HG03159 (cell line): Measurements from ENCODE around the gene PSMA2.

Experiments
- ATAC-seq: cut with Tn5 transposase; IDR thresholded peaks from one replicate; pipeline ENCODE4 v1.9.1; 2021; ENCODE audit warnings: mild to moderate bottlenecking, moderate library complexity; ENCODE audit not compliant: unreplicated experiment

The PSMA2 gene

DNA sequence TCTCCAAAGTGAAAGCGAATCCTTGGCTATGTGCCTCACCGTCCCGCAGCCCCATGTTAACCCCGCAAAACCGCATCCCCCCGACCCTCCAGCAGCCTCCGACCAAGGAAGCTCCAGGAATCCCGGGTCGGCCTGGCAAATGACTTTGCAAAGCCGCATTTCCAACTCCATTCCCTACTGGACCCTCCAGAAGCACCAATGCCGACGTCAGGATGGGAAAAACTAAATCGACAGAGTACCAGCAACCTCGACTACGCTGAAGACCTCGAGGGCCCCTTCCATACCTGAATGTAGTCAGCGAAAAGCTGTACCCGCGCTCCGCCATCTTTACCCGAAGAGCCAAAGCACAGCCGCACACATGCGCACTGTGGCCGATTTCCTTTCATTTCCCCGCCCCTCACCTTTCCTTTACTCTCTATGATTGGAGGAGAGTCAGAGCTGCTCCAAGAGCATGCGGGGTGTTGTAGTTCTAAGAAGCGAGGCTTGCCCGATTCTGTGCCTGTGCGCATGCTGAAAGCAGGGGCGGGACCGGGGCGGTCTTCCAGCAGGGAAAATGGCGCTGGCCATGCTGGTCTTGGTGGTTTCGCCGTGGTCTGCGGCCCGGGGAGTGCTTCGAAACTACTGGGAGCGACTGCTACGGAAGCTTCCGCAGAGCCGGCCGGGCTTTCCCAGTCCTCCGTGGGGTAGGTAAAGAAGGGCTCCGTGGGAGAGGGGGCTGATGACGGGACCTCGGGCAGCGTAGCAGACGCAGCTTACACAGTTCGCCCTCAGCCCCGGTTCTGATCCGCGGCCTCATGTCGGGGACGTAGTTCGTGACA is at the start of gene PSMA2, which contains the start of gene MRPL32:
TSS of gene PSMA2 (minus strand) at position 341 of the 818 bp plus-strand sequence. CDS start at position 325, 16 bp downstream.
TSS of gene MRPL32 (plus strand) at position 543 of the 818 bp plus-strand sequence. CDS start at position 554, 11 bp downstream.
- peak; percentile 99 for ATAC-seq

DNA sequence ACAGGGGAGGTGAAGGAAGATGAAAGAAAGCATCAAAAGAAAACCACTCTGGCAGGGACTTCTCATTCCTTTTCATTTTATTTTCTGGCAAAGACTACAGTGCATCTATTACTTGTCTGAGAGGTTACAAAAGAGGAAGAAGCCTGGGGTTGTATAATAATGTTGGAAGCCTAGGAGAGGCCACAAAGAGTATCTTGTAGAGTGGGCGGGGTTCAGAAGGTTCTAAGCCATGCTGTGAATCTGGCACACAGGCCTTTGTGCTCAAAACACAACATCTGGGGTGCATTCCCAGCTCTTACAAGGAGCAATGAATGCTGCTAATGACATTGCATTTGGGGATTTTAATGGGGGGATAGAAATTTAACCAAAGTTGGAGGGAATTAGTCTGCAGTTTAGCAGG is 49.6 kb upstream of the PSMA2 start:
- no peak for ATAC-seq

DNA sequence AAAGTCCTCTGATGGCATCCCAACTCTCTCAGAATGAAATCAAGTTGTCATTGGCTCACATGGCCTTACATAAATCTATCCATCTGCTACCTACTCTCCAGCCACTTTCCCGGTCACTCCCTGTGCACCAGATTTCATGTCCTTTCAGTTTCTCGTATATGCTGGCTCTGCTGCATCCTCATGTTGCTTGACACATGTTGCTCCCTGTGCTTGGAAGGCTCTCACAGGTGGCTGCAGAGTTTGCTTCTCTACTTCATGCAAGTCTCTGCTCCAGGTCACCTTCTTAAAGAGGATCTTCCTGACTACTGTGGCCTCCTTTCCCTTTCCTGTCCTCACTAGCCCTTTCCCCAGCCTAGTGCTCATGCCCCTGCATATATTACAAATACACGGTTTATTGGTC is 48.5 kb upstream of the PSMA2 start:
- ATAC-seq = no peak

DNA sequence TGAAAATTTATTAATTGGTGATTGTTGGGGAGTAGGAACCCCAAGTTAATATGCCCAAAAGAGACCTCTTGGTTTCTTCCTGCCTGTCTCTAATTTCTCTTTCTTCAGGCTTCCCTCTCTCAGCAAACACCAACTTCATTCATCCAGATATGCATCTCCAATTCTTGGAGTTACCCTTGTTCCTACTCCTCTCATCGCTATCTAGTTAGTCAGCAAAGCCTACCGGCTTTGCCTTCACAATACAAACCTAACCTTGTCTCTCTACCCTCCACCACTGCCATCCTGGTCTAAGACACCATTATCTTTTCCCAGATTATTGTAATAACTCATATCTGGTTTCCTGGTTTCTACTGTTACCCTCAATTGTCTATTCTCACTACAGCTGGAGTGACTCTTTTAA is 48.1 kb upstream of the PSMA2 start:
- no peak for ATAC-seq

DNA sequence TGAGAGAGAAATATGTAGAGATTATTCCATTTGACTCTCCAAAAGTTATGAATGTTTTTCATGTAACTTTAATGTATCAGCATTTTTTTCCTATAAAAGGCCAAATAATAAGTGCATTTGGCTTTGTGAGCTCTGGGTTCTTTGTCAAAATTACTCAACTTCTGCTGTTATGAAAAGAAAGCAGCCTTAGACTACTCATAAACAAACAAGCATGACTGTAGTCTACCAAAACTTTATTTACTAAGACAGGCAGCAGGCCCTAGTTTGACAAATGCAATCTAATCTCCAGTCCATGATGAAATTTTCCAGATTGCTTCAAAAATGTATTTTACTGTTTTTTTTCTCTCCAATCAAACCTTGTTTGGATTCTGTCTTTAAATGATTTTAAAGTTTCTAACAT is 46.5 kb upstream of the PSMA2 start:
- no peak for ATAC-seq

DNA sequence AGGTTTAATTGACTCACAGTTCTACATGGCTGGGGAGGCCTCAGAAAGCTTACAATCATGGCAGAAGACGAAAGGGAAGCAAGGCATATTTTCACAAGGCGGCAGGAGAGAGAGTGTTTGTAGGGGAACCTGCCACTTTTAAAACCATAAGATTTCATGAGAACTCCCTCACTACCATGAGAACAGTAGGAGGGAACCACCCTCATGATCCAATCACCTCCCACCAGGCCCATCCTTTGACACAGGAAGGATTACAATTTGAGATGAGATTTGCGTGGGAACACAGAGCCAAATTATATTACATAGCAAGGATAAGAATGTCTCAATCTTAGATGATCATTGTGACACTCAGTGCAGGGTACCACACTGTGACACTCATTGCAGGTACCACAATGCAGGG is 44.4 kb upstream of the PSMA2 start:
- no peak for ATAC-seq

DNA sequence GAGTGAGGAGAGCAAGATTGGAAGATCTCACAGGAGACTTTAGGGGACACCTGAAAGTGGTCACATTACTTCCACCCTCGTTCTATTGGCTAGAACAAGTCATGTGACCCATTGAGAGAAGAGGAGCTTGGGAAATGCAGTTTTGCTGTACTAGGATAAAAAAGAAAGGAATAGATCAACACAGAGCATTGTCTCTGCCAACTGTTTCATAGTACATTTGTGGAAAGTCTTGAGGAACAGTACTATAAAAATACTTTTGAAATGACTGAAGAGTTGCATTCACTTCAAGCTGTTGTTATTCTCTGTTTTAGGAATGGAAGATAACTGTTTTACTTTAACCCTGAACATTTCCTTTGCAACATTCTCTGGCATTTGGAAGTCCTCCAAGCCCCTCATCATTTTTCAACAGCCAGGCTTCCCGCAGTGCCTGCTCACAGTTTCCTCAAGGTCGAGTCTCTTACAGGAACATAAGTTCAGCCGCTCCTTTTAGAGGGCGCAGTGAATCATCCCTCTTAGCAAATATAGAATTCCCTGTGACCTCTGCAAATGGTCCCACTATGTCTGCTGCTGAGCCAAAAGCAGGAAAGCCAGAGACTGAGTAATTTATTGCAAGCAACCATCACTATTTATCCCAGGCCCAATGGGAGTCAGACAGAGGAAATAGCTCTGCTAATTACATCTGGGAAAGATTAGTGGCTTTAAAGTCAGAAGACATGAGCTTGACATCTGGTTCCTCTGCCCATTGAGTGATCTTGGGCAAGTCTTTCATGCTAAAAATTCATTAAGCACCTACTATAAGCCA is 40.9 kb upstream of the PSMA2 start:
- ATAC-seq = no peak

DNA sequence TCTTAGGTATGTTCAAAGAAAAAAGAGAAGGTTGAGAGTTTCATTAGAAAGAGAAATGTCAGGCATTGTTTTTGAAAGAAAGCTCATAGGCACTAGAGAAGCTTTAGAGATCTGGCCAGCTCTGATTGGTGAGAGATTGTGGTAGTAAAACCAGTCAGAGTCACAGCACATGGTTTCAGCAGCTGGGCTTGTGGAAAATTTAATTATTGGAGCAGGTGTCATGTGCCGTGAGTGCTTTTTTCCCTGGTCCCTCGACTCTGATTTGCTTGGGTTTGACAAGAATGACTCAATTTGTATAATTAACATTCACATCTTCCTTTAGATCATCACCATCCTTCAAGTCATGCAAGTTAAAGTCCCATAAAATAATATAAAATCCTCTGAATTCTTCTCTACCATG is 35.4 kb upstream of the PSMA2 start:
- ATAC-seq = no peak

DNA sequence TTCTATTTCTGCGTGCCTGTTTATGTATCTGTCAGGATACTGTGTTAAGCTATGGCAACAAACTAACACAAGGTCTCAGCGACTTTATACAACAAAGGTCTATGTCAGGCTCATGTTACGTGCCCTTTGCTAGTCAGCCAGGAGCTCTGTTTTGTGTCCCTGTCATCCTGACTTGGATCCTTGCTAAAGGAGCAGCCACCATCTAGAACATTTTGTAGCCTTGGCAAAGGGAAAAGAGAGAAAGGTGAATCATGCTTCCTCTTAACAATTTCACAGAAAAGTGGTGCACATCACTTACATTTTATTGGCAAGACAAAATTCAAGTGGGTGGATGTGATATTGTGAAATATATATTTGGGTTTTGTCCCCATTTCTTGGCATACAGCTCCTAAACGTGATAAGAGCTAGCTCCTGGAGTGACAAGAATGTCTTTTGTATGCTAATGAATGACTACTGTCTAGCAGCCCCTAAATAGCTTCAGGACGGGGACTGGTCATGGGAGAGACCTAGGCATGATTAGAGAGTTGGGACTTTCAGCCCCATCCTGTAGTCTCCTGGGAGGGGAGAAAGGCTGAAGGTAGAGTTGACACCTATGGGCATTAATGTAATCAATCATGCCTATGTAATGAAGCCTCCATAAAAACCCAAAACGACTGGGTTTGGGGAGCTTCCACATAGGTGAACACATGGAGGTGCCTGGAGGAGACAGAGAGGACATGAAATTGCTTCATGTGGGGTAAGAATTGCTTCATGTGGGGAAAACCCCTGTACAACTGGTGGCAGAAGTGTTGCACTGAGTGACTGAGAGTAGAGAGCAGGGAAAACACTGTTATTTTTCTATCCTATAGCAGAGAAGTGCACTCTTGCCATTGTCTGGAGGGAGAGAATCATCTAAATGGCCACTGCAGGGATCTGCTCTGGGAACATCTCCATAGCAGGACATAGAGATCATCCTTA is 33.2 kb upstream of the PSMA2 start:
- no peak for ATAC-seq

DNA sequence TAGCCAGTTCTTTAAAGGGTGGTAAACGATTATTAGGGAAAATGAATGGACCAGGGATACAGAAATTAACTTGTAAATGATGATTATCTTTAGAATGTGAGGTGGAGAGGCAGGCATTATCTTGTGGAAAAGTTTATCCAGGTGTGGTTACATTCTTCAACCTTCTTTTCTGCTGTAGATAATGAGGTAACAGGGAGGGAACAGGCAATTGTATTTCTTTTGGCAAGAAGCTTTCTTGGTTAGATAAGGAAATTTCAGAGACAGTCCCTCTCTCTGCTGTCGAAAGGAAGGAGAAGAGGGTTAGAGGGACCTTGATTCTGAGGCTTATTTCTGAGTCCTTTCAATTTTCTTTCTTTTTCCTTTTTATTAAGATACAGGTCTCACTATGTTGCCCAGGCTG is 32.3 kb upstream of the PSMA2 start:
- no peak for ATAC-seq

DNA sequence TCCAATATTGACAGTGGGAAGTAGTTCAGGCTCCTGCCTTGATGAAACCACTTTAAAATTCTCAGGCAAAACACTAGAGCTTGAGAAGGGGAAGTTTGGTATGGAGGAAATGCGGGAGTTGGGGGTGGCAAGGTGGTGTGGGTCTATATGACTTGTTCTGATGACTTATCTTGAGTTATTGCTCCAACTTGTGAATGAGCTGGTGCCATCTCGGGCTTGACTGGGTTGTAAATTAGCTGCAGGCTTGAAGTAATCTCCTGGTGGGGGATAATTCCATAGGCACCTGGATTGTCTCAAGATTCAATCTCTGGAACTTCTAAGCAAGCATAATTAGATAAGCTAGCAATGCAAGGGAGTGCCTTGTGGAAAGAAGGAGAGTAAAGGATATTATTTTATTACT is 29.2 kb upstream of the PSMA2 start:
- no peak for ATAC-seq

DNA sequence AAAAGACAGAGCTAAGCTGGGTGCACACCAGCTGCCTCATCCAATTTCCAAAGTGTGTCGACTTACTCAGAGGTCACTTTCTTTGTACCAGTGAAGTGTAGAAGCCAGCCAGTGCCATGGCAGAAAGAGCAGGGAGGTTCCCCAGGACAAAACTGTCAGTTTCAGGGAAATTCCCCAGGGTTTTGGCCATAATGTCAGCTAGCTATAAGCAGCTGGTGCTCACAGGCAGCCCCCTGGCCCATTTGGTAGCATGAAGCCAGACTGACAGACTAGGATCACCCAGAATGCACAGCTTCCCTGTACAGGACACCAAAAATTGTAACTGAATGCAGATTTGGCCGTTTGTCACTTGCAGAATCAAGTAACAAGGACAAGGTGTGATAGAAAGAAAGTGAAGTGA is 28.8 kb upstream of the PSMA2 start:
- ATAC-seq = no peak

DNA sequence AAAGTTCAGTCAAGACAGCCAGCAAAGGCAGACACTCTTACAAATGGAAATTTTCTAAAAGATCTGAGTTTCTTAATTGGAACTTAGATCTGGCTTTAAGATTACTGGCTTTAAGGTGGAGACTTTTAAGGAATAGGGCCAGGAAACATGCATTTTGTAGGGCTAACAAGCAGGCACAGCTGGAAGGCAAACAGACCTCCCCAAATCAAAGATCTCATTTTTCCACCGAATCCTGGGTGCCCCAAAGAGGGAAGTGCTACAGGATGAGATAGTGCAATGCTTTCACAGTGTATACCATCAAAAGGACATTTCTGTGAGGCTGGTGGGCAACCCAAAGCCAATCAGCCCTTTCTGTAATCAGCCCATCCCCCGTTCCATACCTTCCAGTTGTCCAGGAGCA is 27.6 kb upstream of the PSMA2 start:
- no peak for ATAC-seq

DNA sequence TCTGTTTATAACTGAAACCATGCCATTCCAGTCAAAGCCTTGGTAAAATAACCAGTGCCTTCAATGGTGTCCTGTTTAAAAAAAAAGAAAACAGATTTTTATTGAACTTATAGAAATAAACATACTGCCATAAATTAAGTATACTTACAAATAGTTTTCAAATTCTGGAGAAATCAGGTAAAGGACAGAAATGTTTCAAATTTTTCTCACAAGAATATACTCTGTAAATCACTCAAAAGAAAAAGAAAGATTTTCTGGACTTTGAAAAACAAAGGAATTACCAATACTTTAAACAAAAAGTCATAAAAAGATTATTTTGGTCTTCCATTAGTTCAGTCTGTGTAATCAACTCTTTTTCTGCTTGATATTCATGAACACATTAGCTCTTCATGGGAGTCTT is 24.1 kb upstream of the PSMA2 start:
- no peak for ATAC-seq

DNA sequence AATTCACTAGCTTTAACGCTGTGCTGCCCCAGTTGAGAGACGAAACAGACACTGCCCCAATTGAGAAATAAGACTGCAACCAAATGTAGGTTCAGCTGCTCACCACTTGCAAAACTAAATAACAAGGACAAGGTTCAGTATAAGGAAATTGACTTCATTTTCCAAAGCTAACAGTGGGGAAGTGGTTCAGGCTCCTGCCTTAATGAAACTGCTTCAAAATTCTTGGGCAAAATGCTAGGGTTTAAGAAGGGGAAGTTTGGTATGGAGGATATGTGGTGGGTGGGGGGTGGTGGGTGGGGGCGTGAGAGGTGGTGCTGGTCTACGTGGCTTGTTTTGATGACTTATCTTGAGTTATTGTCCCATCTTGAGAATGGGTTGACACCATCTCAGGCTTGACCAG is 22.0 kb upstream of the PSMA2 start:
- ATAC-seq = no peak

DNA sequence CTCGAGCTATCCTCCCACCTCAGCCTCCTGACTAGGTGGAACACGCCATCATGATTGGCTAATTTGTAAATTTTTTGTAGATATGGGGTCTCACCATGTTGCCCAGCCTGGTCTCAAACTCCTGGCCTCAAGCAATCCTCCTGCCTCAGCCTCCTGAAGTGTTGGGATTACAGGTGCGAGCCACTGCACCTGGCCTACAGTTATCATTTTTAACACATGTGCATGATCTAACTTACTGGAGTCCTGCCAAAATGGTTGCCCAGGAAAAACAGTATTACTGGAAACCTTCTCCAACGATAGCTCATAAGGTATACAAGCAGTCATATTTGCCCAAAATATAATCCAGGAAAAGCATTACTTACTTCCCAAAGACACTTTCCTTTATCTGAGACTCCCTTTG is 20.4 kb upstream of the PSMA2 start:
- ATAC-seq = no peak

DNA sequence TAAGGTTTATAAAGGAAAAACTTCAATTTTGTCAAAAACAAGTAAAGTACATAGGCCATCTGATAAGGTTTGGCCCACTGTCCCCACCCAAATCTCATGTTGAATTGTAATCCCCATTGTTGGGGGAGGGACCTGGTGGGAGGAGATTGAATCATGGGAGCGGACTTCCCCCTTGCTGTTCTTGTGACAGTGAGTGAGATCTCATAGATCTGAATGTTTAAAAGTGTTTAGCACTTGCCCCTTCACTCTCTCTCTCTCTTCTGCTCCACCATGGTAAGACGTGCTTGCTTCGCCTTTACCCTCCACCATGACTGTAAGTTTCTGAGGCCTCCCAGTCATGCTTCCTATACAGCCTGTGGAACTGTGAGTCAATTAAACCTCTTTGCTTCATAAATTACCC is 18.4 kb upstream of the PSMA2 start:
- no peak for ATAC-seq

DNA sequence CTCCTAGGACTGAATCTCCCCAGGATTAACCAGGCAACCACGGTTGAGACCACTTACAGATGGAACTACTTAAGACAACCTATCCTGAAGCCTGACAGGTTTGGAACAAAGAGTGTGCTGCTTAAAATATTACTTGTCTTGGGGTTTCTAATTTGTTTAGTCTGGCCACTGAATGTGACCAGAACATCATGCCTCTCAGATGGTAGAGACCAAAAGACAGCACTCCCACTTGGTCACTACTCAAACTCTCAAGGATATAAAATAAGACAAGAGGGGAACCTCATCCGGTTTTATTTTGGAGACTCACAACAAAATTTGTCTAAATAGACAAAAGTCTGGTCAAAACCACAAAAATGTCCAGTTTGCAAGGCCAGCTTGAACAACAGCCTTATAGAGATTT is 15.5 kb upstream of the PSMA2 start:
- no peak for ATAC-seq

DNA sequence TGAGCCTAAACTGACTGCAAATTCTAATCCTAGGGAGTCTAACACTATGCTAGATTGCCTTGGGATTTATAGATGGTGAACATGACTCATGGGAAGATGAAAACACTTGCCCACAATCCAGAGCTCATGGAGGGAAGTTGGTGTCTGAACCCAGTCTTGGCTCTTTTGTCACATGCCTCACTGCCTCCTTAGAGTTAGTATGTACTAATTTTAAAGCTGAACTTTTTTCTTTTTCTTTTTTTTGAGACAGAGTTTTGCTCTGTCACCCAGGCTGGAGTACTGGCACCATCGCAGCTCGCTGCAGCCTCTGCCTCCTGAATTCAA is 14.6 kb upstream of the PSMA2 start:
- ATAC-seq = no peak

DNA sequence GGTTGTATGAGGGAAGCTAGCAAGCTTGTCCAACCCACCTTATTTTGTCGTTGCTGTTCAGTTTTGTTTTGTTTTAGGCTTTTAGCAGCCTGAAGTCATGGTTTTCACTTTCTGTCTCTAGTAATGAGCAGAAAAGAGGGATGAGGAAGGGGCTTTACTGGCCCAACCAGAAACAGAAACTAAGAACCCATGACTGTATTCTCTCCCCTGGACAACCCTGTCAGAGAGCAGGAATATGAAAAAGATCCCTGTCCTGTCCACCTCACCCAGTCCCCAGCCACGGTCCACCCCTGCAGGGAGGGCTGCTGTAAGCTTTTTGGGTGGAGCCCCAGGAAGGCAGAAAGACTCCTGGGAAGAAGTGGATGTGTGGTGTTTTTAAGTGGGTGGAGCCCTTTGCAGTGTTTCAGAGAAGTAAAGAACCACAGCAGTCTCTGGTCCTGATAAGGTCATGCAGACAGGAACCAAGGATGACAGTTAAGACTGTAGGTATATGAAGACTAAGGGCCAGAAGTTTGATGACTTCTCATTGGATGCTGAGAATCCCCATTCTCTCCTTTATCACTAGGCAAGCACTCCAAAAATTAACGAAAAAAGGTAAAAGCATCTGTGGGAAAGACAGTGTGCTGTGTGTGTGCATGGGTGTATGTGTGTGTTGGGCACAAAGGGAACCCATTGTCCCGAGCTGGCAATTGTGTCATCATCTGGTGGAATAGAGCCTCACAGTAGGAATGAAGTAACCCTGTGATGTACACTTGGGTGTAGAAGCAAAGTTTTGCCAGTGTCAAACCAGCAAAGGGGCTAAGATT is 14.1 kb upstream of the PSMA2 start:
- ATAC-seq = peak; percentile 67
